PC-9 (cell line): ENCODE results near the gene SH3BP4. TPM values are rescaled to one million over a fixed set of nuclear protein-coding genes. Genes with fewer than 3 reads are reported as not detected.
"Not testable (repeated sequence)": the region's sequence is repeated elsewhere in the genome, so short reads cannot be mapped to it uniquely, and the experiment has no call there.

Source experiments
- BruUV-seq: library from RNA; stranded (reverse); fragments of 400-500 nt; replicated peaks from 2 replicates; lab custom pipeline; 2021; lab: Mats Ljungman, UMichigan
- CTCF ChIA-PET: fragments of 300-600 bp; sonication (Branson Sonifier 250); formaldehyde crosslinking; loops from one replicate; lab custom pipeline; 2022; ENCODE audit warnings: antibody characterized with exemption; lab: Charles Lee
- POLR2A ChIA-PET: fragments of 300-600 bp; sonication (Branson Sonifier 250); formaldehyde crosslinking; loops from one replicate; lab custom pipeline; 2022; ENCODE audit warnings: antibody characterized with exemption; ENCODE audit not compliant: unreplicated experiment; lab: Charles Lee
- DNase-seq, 2 experiments: peaks; one replicate each; pipeline versions ENCODE4 v3.0.0 to v3.0.0-alpha.2; 2015 to 2022; ENCODE audit warnings: mixed read lengths in 1 of 2
- H2AFZ ChIP-seq: fragments of 200-600 bp; sonication (generic); 2 replicates; pipeline ENCODE4 v1.8.1; 2017; ENCODE audit warnings: antibody characterized with exemption
- H3F3A ChIP-seq: fragments of 200-600 bp; sonication (generic); 2 replicates; pipeline ENCODE4 v1.8.1; 2017; ENCODE audit warnings: antibody characterized with exemption, mild to moderate bottlenecking, low read depth; ENCODE audit not compliant: insufficient read depth
- H3K27ac ChIP-seq: fragments of 200-600 bp; sonication (generic); 2 replicates; pipeline ENCODE4 v1.6.1; 2016; ENCODE audit warnings: mixed run types
- H3K27me3 ChIP-seq: fragments of 200-600 bp; sonication (generic); 2 replicates; pipeline ENCODE4 v1.6.1; 2016; ENCODE audit warnings: low read depth, mixed run types; ENCODE audit not compliant: insufficient read depth
- H3K36me3 ChIP-seq: fragments of 200-600 bp; sonication (generic); 2 replicates; pipeline ENCODE4 v1.6.1; 2016; ENCODE audit warnings: low read depth, mixed run types
- H3K4me1 ChIP-seq: fragments of 200-600 bp; sonication (generic); replicated peaks from 2 replicates; pipeline ENCODE4 v1.6.1; 2016; ENCODE audit warnings: mixed run types; ENCODE audit not compliant: insufficient read depth
- H3K4me2 ChIP-seq: fragments of 200-600 bp; sonication (generic); 2 replicates; pipeline ENCODE4 v1.6.1; 2017; ENCODE audit warnings: mixed run types
- H3K4me3 ChIP-seq: fragments of 200-600 bp; sonication (generic); 2 replicates; pipeline ENCODE4 v1.6.1; 2016; ENCODE audit warnings: mixed run types
- H3K79me2 ChIP-seq: fragments of 200-600 bp; sonication (generic); 2 replicates; pipeline ENCODE4 v1.6.1; 2017; ENCODE audit warnings: low read depth, mixed run types
- H3K9me2 ChIP-seq: fragments of 200-600 bp; sonication (generic); 2 replicates; pipeline ENCODE4 v1.8.1; 2017; ENCODE audit warnings: mild to moderate bottlenecking; ENCODE audit not compliant: insufficient read depth
- H3K9me3 ChIP-seq: fragments of 200-600 bp; sonication (generic); 2 replicates; pipeline ENCODE4 v1.8.1; 2016; ENCODE audit warnings: low read depth; ENCODE audit not compliant: insufficient read depth
- H4K20me1 ChIP-seq: fragments of 200-600 bp; sonication (generic); 2 replicates; pipeline ENCODE4 v1.8.1; 2017; ENCODE audit not compliant: insufficient read depth
- CTCF ChIP-seq: fragments of 200-600 bp; sonication (generic); conservative IDR thresholded peaks from 2 replicates; pipeline ENCODE4 v1.6.1; 2017; ENCODE audit warnings: mixed run types, antibody characterized with exemption, mild to moderate bottlenecking, moderate library complexity
- EZH2 ChIP-seq: fragments of 200-600 bp; sonication (generic); IDR thresholded peaks from 2 replicates; pipeline ENCODE4 v1.8.0; 2017; ENCODE audit warnings: antibody characterized with exemption, low read depth
- intact Hi-C: fragments of 100-400 bp; cut with micrococcal nuclease; formaldehyde crosslinking; loops from one replicate; pipeline ENCODE4 v1.10.0; 2022; ENCODE audit not compliant: unreplicated experiment
- total RNA-seq: library from RNA; stranded (reverse); gene quantifications from 2 replicates; pipeline ENCODE4 v1.2.3, GENCODE V29; 2021

SH3BP4 gene
- total RNA-seq, 1 experiment from 2014 or later, result 131 TPM

GRCh38 chr2:235056768-235057167, 105.0 kb downstream of the SH3BP4 start:
- Histone ChIP-seq H3K27ac (no peak overlapping the region), H3K27me3 (no peaks in the 10 kb centered on the region)

GRCh38 chr2:235057616-235058015, 105.8 kb downstream of the SH3BP4 start:
- BruUV-seq, H3K79me2 ChIP-seq, H2AFZ ChIP-seq, H3K4me2 ChIP-seq, H3K27me3 ChIP-seq, H3K27ac ChIP-seq, H3K4me3 ChIP-seq, POLR2A ChIA-PET, H3K9me3 ChIP-seq, DNase-seq, H3K4me1 ChIP-seq, H4K20me1 ChIP-seq, H3K9me2 ChIP-seq: not testable (repeated sequence)
- peaks cover 42% of the 10 kb centered on the region for H3K36me3 ChIP-seq
- peaks cover 16% of the 10 kb centered on the region; the same call in 1 of the 2 replicates for H3F3A ChIP-seq
- intact Hi-C loops, result loop anchor here (10.0 kb wide), 1 partner anchor 1083 kb away; no protein-coding TSS in a partner anchor
- CTCF ChIA-PET, result interaction anchor here (0.6 kb wide), 1 partner anchor 10 kb away, joined by 9 read pairs; no protein-coding TSS in a partner anchor

More at GRCh38 chr2:235056768-235057167, 105.0 kb downstream of the SH3BP4 start:
- Histone ChIP-seq H3K9me2 (no peaks in the 10 kb centered on the region), H3K4me2 (no peak overlapping the region), H4K20me1 (peaks cover 10% of the 10 kb centered on the region; the same call in 1 of the 2 replicates), H3K36me3 (peaks cover 49% of the 10 kb centered on the region), H3K79me2 (peaks cover 7% of the 10 kb centered on the region), H3K4me3 (no peak overlapping the region), H2AFZ (no peak overlapping the region), H3K4me1 (no peaks in the 10 kb centered on the region), H3F3A (peaks cover 16% of the 10 kb centered on the region; the same call in 1 of the 2 replicates), H3K9me3 (no peaks in the 10 kb centered on the region)
- intact Hi-C loops, result loop anchor here (10.0 kb wide), 1 partner anchor 1082 kb away; no protein-coding TSS in a partner anchor
- BruUV-seq, result no TSS peak
- no peak for DNase-seq
- ChIA-PET CTCF (interaction anchor here (0.6 to 1.9 kb wide), 2 partner anchors 9 to 50 kb away, joined by 5 to 9 read pairs; no protein-coding TSS in a partner anchor), POLR2A (no interaction called here)
- TF ChIP-seq EZH2, result no peak
- TF ChIP-seq CTCF, result no peak

GRCh38 chr2:235059161-235059560, 107.3 kb downstream of the SH3BP4 start:
- POLR2A ChIA-PET, result no interaction called here

More at GRCh38 chr2:235059161-235059560, 107.3 kb downstream of the SH3BP4 start:
- Histone ChIP-seq H2AFZ (no peak overlapping the region), H3K4me3 (no peak overlapping the region), H3K9me3 (no peaks in the 10 kb centered on the region), H3K27ac (no peak overlapping the region), H3K9me2 (no peaks in the 10 kb centered on the region), H3K27me3 (no peaks in the 10 kb centered on the region), H3K4me1 (no peaks in the 10 kb centered on the region), H4K20me1 (no peaks in the 10 kb centered on the region; the same call in 1 of the 2 replicates), H3K4me2 (no peak overlapping the region), H3F3A (peaks cover 11% of the 10 kb centered on the region; the same call in 1 of the 2 replicates), H3K79me2 (no peaks in the 10 kb centered on the region), H3K36me3 (peaks cover 28% of the 10 kb centered on the region)
- no peak for DNase-seq
- TF ChIP-seq CTCF, result no peak
- TF ChIP-seq EZH2, result no peak
- BruUV-seq, result no TSS peak
- CTCF ChIA-PET, result no interaction called here
- intact Hi-C loops, result loop anchor here (10.0 kb wide), 1 partner anchor 1084 kb away; no protein-coding TSS in a partner anchor
